GM21381 (cell line): ENCODE results near the gene CCDC47.
"Not testable (repeated sequence)": the region's sequence is repeated elsewhere in the genome, so short reads cannot be mapped to it uniquely, and the experiment has no call there.

Source experiments
- ATAC-seq: cut with Tn5 transposase; IDR thresholded peaks from one replicate; pipeline ENCODE4 v1.9.1; 2021; ENCODE audit warnings: mild to moderate bottlenecking, moderate library complexity; ENCODE audit not compliant: unreplicated experiment

The CCDC47 gene

DNA sequence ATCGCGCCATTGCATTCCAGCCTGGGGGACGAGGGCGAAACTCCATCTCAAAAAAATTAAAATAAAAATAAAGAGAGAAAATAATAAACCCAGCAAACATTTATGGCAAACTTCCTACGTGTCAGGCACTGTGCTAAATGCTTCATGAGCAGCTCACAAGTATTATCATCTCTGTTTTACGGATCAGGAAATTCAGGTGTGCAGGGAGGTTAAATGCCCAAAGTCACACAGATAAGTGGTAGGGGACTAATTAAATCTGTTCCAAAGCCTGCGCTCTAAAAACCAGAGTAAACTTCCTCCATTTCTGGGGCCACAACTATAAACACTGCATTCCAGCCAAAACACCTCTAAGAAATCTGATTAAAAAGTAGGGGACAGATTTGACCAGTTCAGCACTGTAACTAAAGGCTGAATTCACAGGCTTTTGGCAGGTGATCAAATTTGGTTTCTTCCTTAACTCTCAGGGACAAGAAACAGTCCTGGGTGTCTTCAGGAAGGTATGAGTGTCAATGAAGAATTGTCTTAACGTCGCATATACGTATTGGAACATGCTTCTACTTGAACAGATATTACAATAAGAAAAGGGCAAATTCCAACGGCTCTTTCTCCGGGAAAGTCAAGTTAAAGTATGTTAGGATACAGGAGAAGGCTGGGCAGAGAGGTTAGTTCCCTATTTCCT lies 32.8 kb downstream of the CCDC47 start:
- no peak for ATAC-seq

DNA sequence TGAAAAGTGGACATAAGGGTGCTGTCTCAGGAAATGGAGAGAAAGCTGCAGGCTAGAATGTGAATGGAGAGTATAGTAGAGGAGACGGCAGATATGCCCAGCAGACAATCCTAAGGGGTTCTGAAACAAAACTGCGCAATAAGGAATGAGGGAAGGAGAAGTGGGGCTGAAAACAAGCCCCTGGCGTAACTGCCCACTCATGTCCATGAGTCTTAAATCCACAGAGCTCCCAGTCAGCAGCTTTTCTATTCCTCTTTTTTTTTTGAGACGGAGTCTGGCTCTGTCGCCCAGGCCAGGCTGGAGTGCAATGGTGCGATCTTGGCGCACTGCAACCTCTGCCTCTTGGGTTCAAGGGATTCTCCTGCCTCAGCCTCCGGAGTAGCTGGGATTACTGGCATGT lies 37.7 kb downstream of the CCDC47 start:
- ATAC-seq: no peak

DNA sequence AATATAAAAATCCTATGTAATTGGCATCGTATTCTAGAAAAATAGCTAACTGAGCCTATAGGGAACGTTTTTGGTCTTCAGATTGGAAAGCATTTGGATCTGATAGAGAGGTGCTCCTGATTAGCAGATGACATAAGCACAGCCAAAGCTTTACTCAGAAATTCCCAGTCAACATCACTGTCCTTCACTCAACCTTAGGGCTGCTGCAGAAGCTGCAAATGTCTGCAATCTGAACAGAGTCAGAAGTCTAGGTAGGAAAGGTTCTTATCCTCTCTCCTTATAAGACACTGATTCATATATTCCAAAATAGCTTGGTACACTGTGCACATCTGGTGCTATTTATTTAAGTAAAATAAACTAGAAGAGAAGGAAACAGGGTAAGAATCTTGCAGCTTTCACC lies 51.0 kb downstream of the CCDC47 start:
- no peak for ATAC-seq

DNA sequence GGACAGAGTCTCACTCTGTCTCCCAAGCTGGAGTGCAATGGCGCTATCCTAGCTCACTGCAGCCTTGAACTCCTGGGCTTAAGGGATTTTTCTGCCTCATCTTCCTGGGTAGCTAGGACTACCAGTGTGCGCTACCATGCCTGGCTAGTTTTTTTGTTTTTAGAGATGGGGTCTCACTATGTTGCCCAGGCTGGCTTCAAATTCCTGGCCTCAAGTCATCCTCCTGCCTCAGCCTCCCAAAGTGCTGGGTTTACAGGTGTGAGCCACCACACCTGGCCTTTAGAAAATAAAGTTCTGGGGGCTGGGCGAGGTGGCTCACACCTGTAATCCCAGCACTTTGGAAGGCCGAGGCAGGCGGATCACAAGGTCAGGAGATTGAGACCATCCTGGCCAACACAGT lies 53.2 kb downstream of the CCDC47 start:
- ATAC-seq: not testable (repeated sequence)

DNA sequence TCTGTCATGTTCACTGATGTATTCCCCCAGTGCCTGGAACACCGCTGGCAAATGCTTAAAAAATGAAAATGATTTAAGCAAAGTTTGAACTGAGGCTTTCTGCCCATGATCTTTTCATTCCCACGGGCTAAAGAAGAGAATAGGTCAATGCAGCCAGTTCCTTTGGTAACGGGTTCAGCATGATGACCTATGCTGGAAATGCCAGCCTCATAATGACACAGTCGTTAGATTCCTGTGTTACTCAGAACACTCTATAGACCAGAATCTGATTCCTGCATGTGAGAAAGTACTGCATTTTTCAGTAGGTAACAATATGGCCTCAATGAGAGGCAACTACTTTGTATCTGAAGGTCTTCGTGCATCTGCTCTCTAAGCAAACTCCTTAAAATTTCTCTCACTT lies 54.4 kb downstream of the CCDC47 start:
- ATAC-seq: no peak

DNA sequence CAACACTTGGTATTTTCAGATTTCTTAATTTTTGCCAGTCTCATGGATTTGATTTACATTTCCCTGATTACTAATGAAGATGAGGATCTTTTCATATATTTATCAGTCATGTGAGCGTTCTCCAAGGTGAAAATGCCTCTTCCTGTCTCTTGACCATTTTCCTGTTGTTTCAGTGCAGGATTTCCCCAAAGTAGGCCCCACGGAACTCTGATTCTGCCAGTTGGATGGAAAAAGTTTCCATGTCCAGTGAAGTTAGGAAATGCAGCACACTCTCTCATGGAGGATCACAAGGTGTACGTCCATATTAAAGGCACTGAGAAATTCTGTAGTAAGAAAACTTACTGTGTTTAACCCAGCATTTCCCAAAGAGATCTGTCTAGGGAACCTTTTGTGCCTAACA lies 57.0 kb downstream of the CCDC47 start:
- no peak for ATAC-seq

DNA sequence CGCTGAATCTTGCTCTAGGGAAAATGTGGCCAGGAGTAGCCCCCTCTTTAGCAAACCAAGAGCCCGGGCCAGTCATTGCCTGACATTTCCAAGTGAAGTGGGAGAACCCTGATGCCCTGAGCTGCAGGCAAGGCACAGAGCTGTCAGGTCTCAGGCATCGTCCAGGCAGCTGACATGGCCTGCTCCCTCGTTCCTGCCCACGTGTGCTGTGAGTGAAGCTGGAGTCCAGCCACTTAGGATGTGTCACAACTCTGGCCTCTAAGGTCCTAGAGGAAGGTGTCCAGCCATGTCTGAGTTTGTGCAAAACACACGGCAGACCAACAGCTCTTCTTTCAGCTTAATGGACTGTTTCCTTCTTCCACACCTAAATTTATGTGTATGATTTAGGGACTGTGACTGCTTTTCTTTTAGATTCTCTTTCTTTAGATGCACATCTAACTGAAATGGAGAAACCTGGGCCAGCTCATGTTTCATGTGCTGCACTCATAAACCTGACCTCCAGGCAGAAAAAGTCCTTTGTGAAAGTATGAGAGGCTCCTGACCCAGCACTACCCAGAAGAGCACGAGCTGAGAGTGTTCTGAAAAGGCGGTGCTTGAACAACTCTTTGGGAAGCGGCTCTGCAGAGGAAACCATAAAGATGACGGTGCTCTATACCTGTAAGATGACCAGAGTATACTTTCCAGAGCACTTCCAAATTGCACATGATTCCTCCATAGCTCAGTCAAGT lies 58.7 kb downstream of the CCDC47 start:
- no peak for ATAC-seq

DNA sequence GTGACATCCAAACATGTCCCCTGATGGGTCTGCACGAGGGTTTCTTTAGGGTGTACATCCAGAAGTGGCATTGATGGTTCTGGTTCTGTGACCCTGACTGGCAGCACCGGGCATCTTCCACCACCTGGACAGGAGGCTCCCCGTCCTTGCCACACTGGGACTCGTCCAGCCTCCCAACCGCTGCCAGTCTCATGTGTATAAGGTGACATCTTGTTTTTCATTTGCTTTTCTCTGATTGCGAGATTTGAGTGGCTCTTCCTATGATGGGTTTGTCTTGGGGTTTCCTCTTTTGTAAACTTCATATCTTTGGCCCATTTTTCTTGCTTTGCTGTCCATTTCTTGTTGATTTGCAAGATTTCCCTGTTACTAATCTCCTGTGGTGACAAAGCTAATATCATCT lies 64.3 kb downstream of the CCDC47 start:
- no peak for ATAC-seq

DNA sequence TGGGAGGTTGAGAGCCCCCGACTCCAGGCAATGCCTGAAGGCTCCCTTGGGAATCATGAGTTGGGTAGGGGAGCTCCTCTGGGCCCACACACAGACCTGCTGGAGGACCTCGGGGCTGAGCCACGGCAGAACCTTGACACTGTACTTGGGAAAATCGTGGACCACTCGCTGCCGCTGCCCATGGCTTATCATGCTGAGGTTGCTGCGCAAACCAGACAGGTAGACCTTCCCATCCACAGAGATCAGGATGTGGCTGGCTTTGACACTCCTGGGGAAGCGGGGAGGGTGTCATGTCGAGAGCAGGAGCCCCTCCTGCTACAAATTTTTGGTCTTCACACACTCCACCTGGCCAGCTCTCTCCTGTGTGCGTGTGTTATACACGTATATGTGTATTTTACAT lies 66.2 kb downstream of the CCDC47 start:
- no peak for ATAC-seq

DNA sequence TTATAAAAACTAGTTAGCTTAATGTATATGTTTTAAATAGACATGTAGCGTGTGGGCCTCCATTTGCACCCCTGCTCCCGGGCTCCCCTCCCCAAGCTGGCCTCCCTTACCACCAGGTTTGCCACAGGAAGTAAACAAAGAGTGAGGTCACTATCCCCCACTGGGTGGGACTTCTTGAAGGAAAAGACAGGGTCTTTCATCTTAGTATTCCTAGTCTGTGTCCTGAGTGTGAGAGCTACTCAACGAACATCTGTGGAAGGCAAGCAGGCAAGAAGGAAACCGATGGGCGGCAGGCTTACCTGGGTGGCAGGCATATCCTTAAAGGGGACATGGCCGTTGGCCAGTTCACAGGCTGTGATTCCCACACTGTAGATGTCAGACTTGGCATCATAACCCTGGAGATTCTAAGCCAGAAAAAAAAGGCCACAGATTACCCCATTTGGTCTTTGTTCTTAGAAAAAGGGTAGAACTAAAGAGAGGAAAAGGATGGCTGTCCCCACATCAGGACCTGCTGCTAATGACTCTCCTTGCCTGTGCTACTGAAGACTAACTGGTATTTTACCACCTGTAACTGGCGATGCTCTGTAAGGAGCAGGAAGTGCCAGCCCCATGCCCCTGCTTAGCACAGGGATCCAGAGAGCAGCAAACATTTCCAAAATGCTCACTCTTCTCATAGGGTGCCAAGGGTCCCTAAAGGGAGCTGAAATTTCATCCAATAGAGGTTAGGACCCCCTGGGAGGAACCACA lies 66.9 kb downstream of the CCDC47 start:
- no peak for ATAC-seq

DNA sequence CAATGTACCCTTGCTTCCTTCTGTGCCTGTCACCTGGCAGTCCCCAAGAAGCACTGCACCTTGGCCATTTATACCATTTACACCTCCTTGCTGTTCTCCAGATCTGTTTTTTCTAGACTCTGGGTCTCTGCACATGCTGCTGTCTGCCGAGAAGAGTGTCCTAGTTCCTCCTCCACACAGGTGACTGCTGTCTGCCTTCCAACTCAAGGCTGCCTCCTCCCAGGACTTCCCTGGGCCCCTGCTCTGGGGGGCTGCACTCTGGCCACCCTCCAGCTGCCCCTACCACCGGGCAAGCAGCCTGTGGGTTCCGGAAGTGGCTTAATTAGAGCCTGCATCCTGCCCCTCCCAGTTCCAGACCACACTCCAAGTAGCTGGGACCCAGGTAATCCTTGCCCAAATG lies 67.7 kb downstream of the CCDC47 start:
- ATAC-seq: no peak

DNA sequence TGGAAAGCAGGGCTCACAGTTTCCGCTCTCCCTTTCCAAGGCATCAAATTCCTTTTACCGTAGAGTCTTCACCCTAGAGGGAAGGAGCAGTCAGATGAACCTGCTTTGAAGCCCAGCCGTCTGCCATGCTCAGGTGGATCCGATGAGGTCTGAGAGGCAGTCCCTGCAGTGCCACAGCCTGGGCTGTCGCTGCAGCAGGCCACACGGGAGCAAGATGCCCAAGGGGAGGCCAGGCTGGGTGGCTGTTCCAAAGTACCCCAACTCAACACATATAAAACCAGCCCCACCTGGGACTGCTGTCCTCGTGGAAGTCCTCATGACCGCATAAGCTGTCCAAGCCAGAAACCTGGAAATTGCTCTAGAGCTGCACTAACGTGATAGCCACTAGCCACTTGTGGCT lies 68.6 kb downstream of the CCDC47 start:
- ATAC-seq: no peak

DNA sequence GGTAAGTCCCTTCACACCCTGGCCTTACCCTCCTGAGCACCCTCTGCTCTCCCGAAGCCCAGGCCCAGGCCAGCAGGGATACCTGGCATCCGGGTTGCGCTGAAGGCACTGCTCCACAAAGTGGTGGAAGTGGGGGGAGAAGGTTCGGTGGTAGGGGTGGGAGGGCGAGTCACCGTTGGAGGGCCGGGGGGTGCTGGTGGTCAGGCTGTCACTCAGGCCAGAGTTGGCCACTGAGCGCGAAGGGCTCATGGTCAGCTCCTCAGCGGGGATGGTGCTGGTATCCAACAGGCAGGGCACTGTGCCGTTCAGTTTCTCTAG lies 69.2 kb downstream of the CCDC47 start:
- ATAC-seq: no peak

DNA sequence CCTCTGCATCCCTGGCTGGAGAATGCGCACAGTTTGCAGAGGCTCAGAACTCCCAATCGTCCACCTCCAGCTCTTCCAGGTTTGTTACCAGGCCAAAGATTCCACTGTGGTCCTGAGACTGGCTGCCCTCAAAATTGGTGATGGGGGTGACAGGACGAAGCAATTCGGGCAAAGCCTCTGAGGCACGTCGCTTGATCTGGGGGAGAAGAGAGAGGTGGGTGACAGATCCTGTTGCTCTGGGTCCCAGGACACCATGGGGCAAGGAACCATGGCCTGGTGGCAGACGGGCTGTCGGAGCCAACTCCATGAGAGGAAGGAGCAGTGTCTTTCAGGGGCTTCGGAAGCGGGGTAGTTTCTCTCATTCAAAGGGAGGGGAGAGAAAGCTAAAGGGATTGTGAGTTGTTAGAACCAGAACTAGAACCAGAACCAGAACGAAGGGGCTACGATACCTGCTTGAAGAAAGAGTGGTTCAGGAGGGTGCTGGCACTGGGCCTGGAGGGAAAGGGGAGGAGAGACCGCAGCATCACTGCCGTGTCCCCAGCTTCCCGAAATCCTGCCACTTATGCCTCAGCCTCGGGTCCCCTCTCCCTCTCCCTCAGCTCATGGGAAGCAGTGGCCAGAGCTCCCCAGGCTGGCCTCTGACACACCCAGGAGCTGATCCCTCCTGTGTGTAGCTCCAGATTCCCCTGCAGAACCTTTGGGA lies 69.7 kb downstream of the CCDC47 start:
- ATAC-seq: no peak

DNA sequence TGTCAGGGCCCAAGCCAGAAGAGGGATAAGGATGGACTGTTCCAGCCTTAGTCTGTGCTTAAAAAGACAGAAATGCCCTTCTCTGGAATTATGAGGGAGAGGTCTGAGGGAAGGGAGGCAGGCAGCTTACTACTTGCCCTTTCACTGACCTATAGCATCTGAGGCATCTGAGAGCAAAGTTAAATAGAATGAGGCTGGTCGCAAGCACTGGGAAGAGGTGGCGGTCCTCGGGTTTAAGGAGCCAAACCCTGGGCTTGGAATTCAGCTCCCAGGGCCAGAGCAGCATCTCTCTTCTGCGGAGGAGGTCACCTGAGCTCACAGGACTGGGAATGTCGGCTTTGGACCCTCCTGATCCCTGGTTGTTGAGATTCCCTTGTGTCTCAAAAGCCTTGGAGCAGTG lies 70.4 kb downstream of the CCDC47 start:
- ATAC-seq: no peak

DNA sequence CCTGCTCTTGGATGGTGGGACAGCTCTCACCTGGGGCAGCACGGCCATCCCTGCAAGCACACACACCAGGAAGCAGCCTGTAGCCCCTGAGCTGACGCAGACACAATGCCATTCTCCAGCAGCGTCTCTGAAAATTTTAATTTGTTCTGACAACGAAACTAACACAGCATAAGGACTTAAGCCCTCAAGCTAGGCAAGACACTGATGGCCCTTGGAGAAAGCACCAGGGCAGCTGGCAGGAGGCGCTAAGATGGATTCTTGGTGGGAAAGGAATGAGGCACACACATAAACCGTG lies 70.7 kb downstream of the CCDC47 start:
- ATAC-seq: no peak

DNA sequence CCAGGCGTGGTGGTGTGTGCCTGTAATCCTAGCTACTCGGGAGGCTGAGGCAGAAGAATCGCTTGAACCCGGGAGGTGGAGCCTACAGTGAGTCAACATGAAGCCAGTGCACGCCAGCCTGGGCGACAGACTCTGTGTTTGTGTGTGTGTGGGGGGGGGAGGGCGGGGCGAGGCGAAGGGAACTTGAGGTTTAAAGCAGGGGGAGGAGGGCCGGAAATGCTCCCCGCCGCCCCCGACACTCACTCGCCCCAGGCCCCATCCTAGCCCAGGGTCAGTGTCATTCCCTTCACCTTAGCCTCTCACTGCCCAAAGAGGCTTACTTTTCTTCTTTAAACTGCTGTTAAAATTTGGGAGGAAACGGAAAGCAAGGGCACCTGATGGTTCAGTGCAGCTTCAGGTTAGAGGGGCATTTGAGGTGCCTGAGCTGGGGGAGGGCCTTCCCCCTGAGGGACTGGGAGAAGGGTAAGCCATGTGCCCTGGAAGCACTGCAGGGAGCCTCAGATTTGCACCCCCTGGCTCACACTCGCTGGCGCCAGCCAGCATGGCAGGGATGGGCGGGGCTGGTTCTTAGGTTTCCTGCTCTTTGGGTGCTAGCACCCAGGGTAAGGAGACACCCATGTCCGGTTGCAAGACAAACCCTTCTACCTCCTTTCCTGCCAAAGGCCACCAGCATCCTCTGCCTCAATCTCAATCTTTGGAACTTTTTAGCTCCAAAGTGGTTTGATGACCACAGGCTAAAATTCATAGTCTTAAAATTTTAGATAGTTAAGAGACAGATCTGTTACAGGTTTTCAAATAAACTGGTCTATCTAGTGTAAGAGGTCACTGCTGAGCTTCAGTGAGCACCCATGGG lies 71.3 kb downstream of the CCDC47 start:
- ATAC-seq: no peak

DNA sequence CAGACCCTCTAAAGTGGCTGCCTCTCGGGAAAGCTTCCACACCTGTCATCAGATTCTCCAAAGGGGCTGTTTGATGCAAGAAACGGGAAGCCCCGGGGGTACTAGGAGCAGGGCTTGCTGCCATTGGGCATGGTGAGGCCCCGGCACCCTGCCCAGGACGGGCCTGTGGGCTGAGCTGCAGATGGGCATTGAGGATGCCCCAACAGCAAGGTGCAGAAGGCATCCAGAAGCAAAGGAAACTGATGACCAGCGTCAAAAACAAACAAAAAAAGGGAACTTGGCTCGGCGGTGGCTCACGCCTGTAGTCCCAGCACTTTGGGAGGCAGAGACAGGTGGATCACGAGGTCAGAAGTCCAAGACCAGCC lies 72.0 kb downstream of the CCDC47 start:
- ATAC-seq: no peak

DNA sequence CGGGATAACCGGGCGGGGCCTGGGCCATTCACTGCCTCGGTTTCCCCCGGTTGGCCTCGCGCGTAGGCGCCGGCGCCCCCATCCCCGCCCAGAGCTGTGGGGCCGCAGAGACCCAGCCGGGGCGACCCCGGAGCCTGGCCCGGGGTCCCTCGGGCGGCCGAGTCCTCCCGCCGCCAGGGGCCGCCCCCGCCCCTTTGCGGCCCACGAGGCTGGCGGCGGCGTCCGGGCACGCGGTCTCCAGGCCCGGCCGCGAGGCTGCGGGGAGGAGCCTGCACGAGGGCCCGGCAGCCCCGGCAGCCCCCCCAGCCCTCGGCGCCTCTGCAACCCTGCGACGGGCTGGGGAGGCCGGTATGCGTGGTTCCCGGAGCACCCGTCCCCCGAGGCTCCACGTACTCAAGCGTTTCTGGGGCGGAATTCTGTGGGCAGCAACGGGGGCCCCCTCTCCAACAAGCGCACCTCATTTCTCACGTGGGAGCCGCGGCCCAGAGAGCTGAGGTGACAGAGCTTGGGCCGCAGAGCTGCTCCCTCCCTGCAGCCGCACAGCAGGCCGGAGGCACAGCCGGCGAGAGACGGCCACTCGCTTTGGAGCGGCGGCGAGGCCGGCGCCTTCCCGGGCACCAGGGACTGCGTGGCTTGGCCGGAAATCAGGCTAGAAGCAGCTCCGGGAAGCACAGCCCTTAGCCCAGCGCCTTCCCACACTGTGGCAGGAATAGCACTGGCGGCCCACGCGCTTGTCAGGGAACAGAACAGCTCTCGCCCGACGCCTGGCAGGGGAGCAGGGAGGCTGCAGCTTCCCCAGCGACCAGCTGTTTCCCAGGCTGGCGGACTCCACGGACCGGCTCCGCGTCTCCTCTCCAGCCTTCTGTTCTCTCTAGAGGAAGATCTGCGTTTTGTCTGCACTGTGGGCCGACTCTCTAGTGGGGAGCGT lies 72.6 kb downstream of the CCDC47 start:
- ATAC-seq: no peak
